K562 (cell line): Measurements from ENCODE around the gene KCTD12. TPM values are rescaled to one million over a fixed set of nuclear protein-coding genes. Genes with fewer than 3 reads are reported as not detected.

Experiments used
- BRD4 ChIP-seq: fragments of 200-600 bp; sonication (generic); IDR thresholded peaks from 2 replicates; pipeline ENCODE4 v1.6.1; 2017; ENCODE audit warnings: inconsistent platforms
- CTBP1 ChIP-seq: fragments of 450-650 bp; IDR thresholded peaks from 2 replicates; pipeline ENCODE4 v1.6.1; 2016; ENCODE audit warnings: borderline replicate concordance
- ELF2 ChIP-seq: fragments of 250-450 bp; sonication (Bioruptor Pico); IDR thresholded peaks from 2 replicates; pipeline ENCODE4 v1.5.0; 2021; ENCODE audit warnings: mild to moderate bottlenecking
- GATAD2B ChIP-seq: fragments of 450-650 bp; IDR thresholded peaks from 2 replicates; pipeline ENCODE4 v1.6.1; 2017; ENCODE audit warnings: mild to moderate bottlenecking, borderline replicate concordance
- HLTF ChIP-seq: fragments of 450-650 bp; IDR thresholded peaks from 2 replicates; pipeline ENCODE4 v1.6.1; 2016
- HNRNPLL ChIP-seq: fragments of 200-400 bp; formaldehyde crosslinking; IDR thresholded peaks from 2 replicates; pipeline ENCODE4 v1.6.1; 2017; ENCODE audit warnings: low read length, low read depth, mild to moderate bottlenecking; ENCODE audit not compliant: poor library complexity, severe bottlenecking
- KAT8 ChIP-seq: fragments of 450-650 bp; IDR thresholded peaks from 2 replicates; pipeline ENCODE4 v1.6.1; 2016; ENCODE audit warnings: low read depth, mild to moderate bottlenecking
- MTF1 ChIP-seq: fragments of 250-450 bp; sonication (Bioruptor Pico); IDR thresholded peaks from 2 replicates; pipeline ENCODE4 v1.9.0; 2021; ENCODE audit warnings: moderate library complexity, mild to moderate bottlenecking, inconsistent platforms, borderline replicate concordance
- PHF21A ChIP-seq: fragments of 450-650 bp; IDR thresholded peaks from 2 replicates; pipeline ENCODE4 v1.6.1; 2017; ENCODE audit warnings: low read depth, borderline replicate concordance
- RBBP5 ChIP-seq: fragments of 200-600 bp; sonication (generic); IDR thresholded peaks from 2 replicates; pipeline ENCODE4 v1.6.1; 2012; ENCODE audit warnings: borderline replicate concordance, mild to moderate bottlenecking, low read length, control low read depth, inconsistent platforms; ENCODE audit not compliant: insufficient read depth, poor library complexity, severe bottlenecking
- SP1 ChIP-seq: sonication (generic); formaldehyde crosslinking; IDR thresholded peaks from 2 replicates; pipeline ENCODE4 v1.8.1; 2022; ENCODE audit warnings: mild to moderate bottlenecking, missing genetic modification reagents
- ZNF133 ChIP-seq: fragments of 250-450 bp; sonication (Bioruptor Pico); IDR thresholded peaks from 2 replicates; pipeline ENCODE4 v1.4.0; 2020; ENCODE audit warnings: mild to moderate bottlenecking
- polyA plus RNA-seq, 8 experiments: library from polyadenylated mRNA; depleted of rRNA in 4 of 8; stranded (reverse) in 5 of 8; unstranded in 3 of 8; fragments of >200 nt; fragmentation: Nextera tagmentation in 2 of 8; fragmentation: Illumina TruSeq in 1 of 8; extraction: Ambion mirVana in 2 of 8; extraction: Trizol in 1 of 8; gene quantifications; 2 replicates each; pipeline versions ENCODE4 v1.2.1 to v1.2.3, GENCODE V29; 2011 to 2014; ENCODE audit warnings: inconsistent platforms in 1 of 8, missing spikeins in 1 of 8
- total RNA-seq, 7 experiments: library from RNA; depleted of rRNA in 6 of 7; stranded (reverse); fragments of >200 nt in 6 of 7; fragmentation: Illumina TruSeq in 2 of 7; extraction: Trizol in 2 of 7; gene quantifications; 2 replicates each; pipeline versions ENCODE4 v1.2.1 to v1.2.3, GENCODE V29; 2011 to 2021; ENCODE audit warnings: low replicate concordance in 1 of 7
- TF ChIP-seq, protein P1 (sequence below): IDR thresholded peaks from 3 replicates; pipeline ENCODE4 v1.6.1; 2011; ENCODE audit warnings: borderline replicate concordance, mild to moderate bottlenecking, moderate library complexity; ENCODE audit not compliant: insufficient read length; ENCODE audit errors: extremely low read depth
- TF ChIP-seq, protein P2 (sequence below), 2 experiments: IDR thresholded peaks; 2 replicates each; pipeline ENCODE4 v1.6.1; 2011; ENCODE audit warnings: borderline replicate concordance in 1 of 2, control low read depth in 1 of 2, low read depth in 1 of 2, low read length in 1 of 2, mild to moderate bottlenecking in 1 of 2, mixed read lengths in 1 of 2, moderate library complexity in 1 of 2; ENCODE audit not compliant: insufficient read depth in 1 of 2, insufficient read length in 1 of 2, poor library complexity in 1 of 2, severe bottlenecking in 1 of 2; ENCODE audit errors: extremely low read depth in 1 of 2
- TF ChIP-seq, protein P3 (sequence below): fragments of 250-450 bp; sonication (Bioruptor Pico); IDR thresholded peaks from 2 replicates; pipeline ENCODE4 v1.8.0; 2021; ENCODE audit warnings: borderline replicate concordance, mild to moderate bottlenecking, moderate library complexity; ENCODE audit not compliant: poor library complexity, severe bottlenecking
- TF ChIP-seq, protein P4 (sequence below), 2 experiments: IDR thresholded peaks; 2 replicates each; pipeline ENCODE4 v1.6.1; 2012; ENCODE audit warnings: improper control_type of control experiment in 2 of 2, low read depth in 2 of 2, low read length in 2 of 2, borderline replicate concordance in 1 of 2
- TF ChIP-seq, protein P5 (sequence below): sonication (generic); formaldehyde crosslinking; IDR thresholded peaks from 2 replicates; pipeline ENCODE4 v1.8.0; 2022; ENCODE audit warnings: missing genetic modification reagents, mild to moderate bottlenecking, moderate library complexity, borderline replicate concordance

The KCTD12 gene
- total and polyA plus RNA-seq, 9 of the 15 experiments (the other 6 are each of a cell fraction or from before 2014, with no cell fraction given) = 0.14 to 0.93 (median 0.32) TPM

DNA sequence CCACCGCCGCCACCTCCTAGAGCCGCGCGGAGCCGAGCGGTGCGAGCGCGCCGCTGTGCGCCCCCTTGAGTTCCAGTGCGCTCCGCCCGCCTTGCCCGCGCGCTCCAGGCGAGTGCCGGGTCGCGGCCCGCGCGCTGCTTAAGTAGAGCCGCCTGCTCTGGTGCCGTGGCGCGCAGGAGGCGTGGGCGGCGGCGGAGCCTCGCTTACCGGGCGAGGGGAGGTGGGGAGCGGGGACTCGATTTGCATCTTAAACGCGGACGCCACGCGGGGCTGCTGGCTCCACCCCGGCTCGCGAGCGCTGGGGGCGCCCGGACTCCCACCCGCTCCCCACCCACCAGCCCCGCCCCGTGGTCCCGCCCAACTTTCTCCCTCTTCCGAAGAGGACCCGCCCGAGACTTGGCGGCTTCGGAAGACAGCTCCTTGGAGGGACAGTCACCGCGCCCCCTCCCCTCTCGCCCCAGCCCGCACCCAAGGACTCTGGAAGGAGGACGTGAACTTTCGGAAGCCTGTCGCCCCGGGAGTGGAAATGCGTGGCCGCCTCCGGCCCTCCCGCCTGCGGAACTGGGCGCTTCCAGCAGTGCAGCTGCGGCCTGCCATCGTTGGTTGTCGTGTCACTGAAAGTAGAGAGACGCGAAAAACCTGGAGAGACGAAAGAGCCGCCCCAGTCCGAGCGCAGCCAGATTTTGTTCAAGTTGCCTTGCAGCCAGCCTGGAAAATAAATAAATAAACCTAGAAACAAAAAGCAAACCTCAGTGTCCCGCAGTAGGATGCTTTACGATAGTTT lies at the start of gene KCTD12 (continued):
- TF ChIP-seq, protein P1, sequence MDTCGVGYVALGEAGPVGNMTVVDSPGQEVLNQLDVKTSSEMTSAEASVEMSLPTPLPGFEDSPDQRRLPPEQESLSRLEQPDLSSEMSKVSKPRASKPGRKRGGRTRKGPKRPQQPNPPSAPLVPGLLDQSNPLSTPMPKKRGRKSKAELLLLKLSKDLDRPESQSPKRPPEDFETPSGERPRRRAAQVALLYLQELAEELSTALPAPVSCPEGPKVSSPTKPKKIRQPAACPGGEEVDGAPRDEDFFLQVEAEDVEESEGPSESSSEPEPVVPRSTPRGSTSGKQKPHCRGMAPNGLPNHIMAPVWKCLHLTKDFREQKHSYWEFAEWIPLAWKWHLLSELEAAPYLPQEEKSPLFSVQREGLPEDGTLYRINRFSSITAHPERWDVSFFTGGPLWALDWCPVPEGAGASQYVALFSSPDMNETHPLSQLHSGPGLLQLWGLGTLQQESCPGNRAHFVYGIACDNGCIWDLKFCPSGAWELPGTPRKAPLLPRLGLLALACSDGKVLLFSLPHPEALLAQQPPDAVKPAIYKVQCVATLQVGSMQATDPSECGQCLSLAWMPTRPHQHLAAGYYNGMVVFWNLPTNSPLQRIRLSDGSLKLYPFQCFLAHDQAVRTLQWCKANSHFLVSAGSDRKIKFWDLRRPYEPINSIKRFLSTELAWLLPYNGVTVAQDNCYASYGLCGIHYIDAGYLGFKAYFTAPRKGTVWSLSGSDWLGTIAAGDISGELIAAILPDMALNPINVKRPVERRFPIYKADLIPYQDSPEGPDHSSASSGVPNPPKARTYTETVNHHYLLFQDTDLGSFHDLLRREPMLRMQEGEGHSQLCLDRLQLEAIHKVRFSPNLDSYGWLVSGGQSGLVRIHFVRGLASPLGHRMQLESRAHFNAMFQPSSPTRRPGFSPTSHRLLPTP = no peak
- TF ChIP-seq ZNF133 = no peak
- TF ChIP-seq SP1 (CRISPR knock-in tag) = no peak
- TF ChIP-seq HNRNPLL = peak; percentile 16
- peak; percentile 12 for TF ChIP-seq RBBP5
- TF ChIP-seq, protein P2, sequence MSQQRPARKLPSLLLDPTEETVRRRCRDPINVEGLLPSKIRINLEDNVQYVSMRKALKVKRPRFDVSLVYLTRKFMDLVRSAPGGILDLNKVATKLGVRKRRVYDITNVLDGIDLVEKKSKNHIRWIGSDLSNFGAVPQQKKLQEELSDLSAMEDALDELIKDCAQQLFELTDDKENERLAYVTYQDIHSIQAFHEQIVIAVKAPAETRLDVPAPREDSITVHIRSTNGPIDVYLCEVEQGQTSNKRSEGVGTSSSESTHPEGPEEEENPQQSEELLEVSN (IDR thresholded peaks at IDR 0.05; ENCODE audit: borderline replicate concordance in 1 of 2, extremely low read depth in 1 of 2, insufficient read depth in 1 of 2, insufficient read length in 1 of 2, low read depth in 1 of 2, low read length in 1 of 2, poor library complexity in 1 of 2, severe bottlenecking in 1 of 2) = peak in 1 of 2 experiments; percentile 85
- TF ChIP-seq, protein P3, sequence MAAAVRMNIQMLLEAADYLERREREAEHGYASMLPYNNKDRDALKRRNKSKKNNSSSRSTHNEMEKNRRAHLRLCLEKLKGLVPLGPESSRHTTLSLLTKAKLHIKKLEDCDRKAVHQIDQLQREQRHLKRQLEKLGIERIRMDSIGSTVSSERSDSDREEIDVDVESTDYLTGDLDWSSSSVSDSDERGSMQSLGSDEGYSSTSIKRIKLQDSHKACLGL (CRISPR knock-in tag) = no peak
- TF ChIP-seq, protein P4, sequence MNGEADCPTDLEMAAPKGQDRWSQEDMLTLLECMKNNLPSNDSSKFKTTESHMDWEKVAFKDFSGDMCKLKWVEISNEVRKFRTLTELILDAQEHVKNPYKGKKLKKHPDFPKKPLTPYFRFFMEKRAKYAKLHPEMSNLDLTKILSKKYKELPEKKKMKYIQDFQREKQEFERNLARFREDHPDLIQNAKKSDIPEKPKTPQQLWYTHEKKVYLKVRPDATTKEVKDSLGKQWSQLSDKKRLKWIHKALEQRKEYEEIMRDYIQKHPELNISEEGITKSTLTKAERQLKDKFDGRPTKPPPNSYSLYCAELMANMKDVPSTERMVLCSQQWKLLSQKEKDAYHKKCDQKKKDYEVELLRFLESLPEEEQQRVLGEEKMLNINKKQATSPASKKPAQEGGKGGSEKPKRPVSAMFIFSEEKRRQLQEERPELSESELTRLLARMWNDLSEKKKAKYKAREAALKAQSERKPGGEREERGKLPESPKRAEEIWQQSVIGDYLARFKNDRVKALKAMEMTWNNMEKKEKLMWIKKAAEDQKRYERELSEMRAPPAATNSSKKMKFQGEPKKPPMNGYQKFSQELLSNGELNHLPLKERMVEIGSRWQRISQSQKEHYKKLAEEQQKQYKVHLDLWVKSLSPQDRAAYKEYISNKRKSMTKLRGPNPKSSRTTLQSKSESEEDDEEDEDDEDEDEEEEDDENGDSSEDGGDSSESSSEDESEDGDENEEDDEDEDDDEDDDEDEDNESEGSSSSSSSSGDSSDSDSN (IDR thresholded peaks at IDR 0.05; ENCODE audit: borderline replicate concordance in 1 of 2, low read depth in 2 of 2, low read length in 2 of 2) = peak in 1 of 2 experiments; percentile 58; a peak in 1 of 4 replicates
- no peak for TF ChIP-seq PHF21A
- no peak for TF ChIP-seq KAT8
- 0 out of 2 replicates have a peak, but pooled peaks have one; percentile 42 for TF ChIP-seq GATAD2B
- TF ChIP-seq CTBP1 = peak; percentile 90
- no peak for TF ChIP-seq ELF2
- TF ChIP-seq HLTF = no peak
- TF ChIP-seq, protein P5, sequence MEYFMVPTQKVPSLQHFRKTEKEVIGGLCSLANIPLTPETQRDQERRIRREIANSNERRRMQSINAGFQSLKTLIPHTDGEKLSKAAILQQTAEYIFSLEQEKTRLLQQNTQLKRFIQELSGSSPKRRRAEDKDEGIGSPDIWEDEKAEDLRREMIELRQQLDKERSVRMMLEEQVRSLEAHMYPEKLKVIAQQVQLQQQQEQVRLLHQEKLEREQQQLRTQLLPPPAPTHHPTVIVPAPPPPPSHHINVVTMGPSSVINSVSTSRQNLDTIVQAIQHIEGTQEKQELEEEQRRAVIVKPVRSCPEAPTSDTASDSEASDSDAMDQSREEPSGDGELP = no peak
- TF ChIP-seq MTF1 (CRISPR knock-in tag) = no peak
- TF ChIP-seq BRD4 = no peak
